NT2/D1 (cell line): ENCODE data around the gene SCYGR3.

ENCODE experiments used
- SUZ12 ChIP-seq: IDR thresholded peaks from 2 replicates; pipeline ENCODE4 v1.6.1; 2011; ENCODE audit not compliant: insufficient read length, insufficient read depth; ENCODE audit errors: extremely low read depth
- YY1 ChIP-seq: IDR thresholded peaks from 2 replicates; pipeline ENCODE4 v1.6.1; 2011; ENCODE audit not compliant: insufficient read length, insufficient read depth
- ZNF274 ChIP-seq: IDR thresholded peaks from 2 replicates; pipeline ENCODE4 v1.6.1; 2011; ENCODE audit warnings: mild to moderate bottlenecking, low read depth, low read length

GRCh38 chr2:227606476-227606875 lies 8.2 kb downstream of the SCYGR3 start:
- TF ChIP-seq ZNF274: no peak
- TF ChIP-seq SUZ12: no peak
- TF ChIP-seq YY1: no peak
